HEK293T (cell line): Measurements from ENCODE around the gene C1QTNF4.

Experiments
- CTCF ChIA-PET: fragments of 350-600 bp; formaldehyde crosslinking; extraction: SDS; loops from one replicate; lab custom pipeline; 2021; ENCODE audit warnings: antibody characterized with exemption, inconsistent platforms; lab: Yijun Ruan, JAX
- POLR2A ChIA-PET: fragments of 350-600 bp; formaldehyde crosslinking; extraction: SDS; loops from one replicate; lab custom pipeline; 2020; ENCODE audit warnings: antibody characterized with exemption, inconsistent platforms; lab: Yijun Ruan, JAX
- DNase-seq: peaks from one replicate; pipeline ENCODE4 v3.0.0; 2012; ENCODE audit warnings: mixed read lengths; ENCODE audit errors: extremely low spot score
- ARNT ChIP-seq: fragments of 450-650 bp; IDR thresholded peaks from 2 replicates; pipeline ENCODE4 v1.6.1; 2017; ENCODE audit warnings: mild to moderate bottlenecking
- BHLHE40 ChIP-seq: fragments of 450-650 bp; IDR thresholded peaks from 2 replicates; pipeline ENCODE4 v1.6.1; 2016; ENCODE audit warnings: mild to moderate bottlenecking, moderate library complexity, borderline replicate concordance
- CTBP1 ChIP-seq: fragments of 450-650 bp; IDR thresholded peaks from 2 replicates; pipeline ENCODE4 v1.6.1; 2016; ENCODE audit warnings: borderline replicate concordance
- ELF4 ChIP-seq: fragments of 450-650 bp; IDR thresholded peaks from 2 replicates; pipeline ENCODE4 v1.6.1; 2017; ENCODE audit warnings: antibody characterized with exemption
- FOXA1 ChIP-seq: fragments of 450-650 bp; IDR thresholded peaks from 2 replicates; pipeline ENCODE4 v1.6.1; 2016; ENCODE audit warnings: mild to moderate bottlenecking
- FOXK2 ChIP-seq: fragments of 450-650 bp; IDR thresholded peaks from 2 replicates; pipeline ENCODE4 v1.6.1; 2016; ENCODE audit warnings: mild to moderate bottlenecking
- FOXM1 ChIP-seq: fragments of 450-650 bp; IDR thresholded peaks from 2 replicates; pipeline ENCODE4 v1.6.1; 2017; ENCODE audit warnings: mild to moderate bottlenecking, borderline replicate concordance
- HDGF ChIP-seq: fragments of 450-650 bp; IDR thresholded peaks from 2 replicates; pipeline ENCODE4 v1.6.1; 2017; ENCODE audit warnings: antibody characterized with exemption, borderline replicate concordance
- L3MBTL2 ChIP-seq: fragments of 450-650 bp; conservative IDR thresholded peaks from 2 replicates; pipeline ENCODE4 v1.6.1; 2016; ENCODE audit warnings: mild to moderate bottlenecking
- LEF1 ChIP-seq: fragments of 450-650 bp; IDR thresholded peaks from 2 replicates; pipeline ENCODE4 v1.6.1; 2017; ENCODE audit warnings: mild to moderate bottlenecking, borderline replicate concordance
- NFRKB ChIP-seq: fragments of 450-650 bp; IDR thresholded peaks from 2 replicates; pipeline ENCODE4 v1.6.1; 2016; ENCODE audit warnings: mild to moderate bottlenecking, moderate library complexity
- SP1 ChIP-seq: fragments of 450-650 bp; IDR thresholded peaks from 2 replicates; pipeline ENCODE4 v1.6.1; 2017
- SUZ12 ChIP-seq: fragments of 450-650 bp; IDR thresholded peaks from 2 replicates; pipeline ENCODE4 v1.6.1; 2016; ENCODE audit warnings: mild to moderate bottlenecking
- TARDBP ChIP-seq: fragments of 450-650 bp; IDR thresholded peaks from 2 replicates; pipeline ENCODE4 v1.6.1; 2016
- ZNF384 ChIP-seq: fragments of 450-650 bp; IDR thresholded peaks from 2 replicates; pipeline ENCODE4 v1.6.1; 2016
- TF ChIP-seq, protein P1 (sequence below): fragments of 450-650 bp; IDR thresholded peaks from 2 replicates; pipeline ENCODE4 v1.6.1; 2016

Gene C1QTNF4

DNA sequence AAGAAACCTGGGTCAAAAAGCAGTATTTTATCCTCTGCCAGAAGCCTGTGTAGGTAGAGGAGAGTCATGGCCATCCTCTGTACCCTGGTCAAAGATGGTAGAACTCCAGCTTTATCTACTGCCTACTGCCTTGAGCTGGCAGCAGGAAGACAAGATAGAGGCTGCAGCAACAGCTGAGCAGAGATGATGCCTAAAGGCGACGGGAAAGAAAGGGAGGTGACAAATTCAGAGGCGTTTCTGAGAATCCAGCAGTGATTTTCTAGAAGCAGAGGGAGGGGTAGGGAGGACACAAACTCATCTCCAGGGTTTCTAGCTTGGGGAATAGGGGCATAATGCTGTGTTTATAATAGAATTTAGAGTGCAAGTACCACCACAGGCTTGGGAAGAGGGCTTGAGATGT lies 15.5 kb upstream of the C1QTNF4 start:
- CTCF ChIA-PET: no interaction called here
- POLR2A ChIA-PET: no interaction called here

DNA sequence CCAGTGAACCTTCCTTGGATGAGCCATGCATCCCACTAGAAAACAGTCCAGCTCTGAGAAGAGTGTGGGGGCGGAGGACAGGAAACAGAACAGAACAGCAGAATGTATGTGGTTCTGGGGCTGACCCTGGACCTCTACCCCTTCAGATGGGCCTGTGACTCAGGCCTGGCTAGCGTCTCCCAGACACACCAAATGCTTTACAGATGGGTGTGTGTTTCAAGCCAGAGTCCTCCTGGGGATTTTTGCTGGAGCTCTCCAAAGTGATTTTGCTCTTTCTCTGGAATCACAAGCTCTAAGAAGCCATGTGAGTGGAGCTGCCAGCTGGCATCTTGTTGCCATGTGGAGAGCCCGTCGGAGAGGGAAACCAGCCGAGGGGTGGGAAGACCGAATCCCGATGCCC lies 13.2 kb upstream of the C1QTNF4 start:
- TF ChIP-seq FOXK2 (no peak), FOXM1 (no peak), NFRKB (no peak), SP1 (no peak), HDGF (no peak), ARNT (no peak), L3MBTL2 (no peak), CTBP1 (no peak), ZNF384 (no peak), FOXA1 (no peak), LEF1 (no peak), SUZ12 (no peak), TARDBP (no peak), BHLHE40 (no peak), ELF4 (no peak)
- TF ChIP-seq, protein P1, sequence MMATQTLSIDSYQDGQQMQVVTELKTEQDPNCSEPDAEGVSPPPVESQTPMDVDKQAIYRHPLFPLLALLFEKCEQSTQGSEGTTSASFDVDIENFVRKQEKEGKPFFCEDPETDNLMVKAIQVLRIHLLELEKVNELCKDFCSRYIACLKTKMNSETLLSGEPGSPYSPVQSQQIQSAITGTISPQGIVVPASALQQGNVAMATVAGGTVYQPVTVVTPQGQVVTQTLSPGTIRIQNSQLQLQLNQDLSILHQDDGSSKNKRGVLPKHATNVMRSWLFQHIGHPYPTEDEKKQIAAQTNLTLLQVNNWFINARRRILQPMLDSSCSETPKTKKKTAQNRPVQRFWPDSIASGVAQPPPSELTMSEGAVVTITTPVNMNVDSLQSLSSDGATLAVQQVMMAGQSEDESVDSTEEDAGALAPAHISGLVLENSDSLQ: no peak
- POLR2A ChIA-PET: interaction anchor here (1.0 kb wide), 1 partner anchor 12 kb away, joined by 3 read pairs; no protein-coding TSS in a partner anchor
- CTCF ChIA-PET: no interaction called here
- no peak for DNase-seq

More for the DNA sequence above, 15.5 kb upstream of the C1QTNF4 start:
- DNase-seq: no peak
- TF ChIP-seq ARNT (no peak), CTBP1 (no peak), FOXK2 (no peak), FOXM1 (no peak), SP1 (no peak), ZNF384 (no peak), NFRKB (no peak), LEF1 (no peak), FOXA1 (no peak), HDGF (no peak), L3MBTL2 (no peak), TARDBP (no peak), SUZ12 (no peak), ELF4 (no peak), BHLHE40 (no peak)
- TF ChIP-seq, protein P1: no peak

DNA sequence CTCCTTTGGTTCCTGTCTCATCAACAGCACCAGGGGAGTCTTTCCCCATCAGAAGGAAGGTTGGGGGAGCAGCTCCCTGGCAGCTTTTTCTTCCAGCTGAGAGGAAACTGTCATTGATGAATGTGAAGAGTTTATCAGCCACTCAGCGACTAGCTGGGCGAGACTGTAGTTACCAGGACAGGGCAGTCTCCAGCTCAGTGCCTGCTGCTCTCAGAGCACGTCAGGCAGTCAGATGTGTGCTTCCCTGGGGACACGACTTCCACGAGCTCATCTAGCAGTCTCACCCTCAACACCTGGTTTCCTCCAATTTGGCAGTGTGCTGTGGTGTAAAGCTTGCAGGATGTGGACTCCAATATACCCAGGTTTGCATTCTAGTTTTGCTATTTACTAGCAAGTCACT lies 12.5 kb upstream of the C1QTNF4 start:
- TF ChIP-seq SUZ12 (no peak), SP1 (no peak), BHLHE40 (no peak), LEF1 (no peak), ELF4 (no peak), FOXM1 (no peak), CTBP1 (no peak), TARDBP (no peak)
- ChIA-PET POLR2A (interaction anchor here (1.0 kb wide), 1 partner anchor 11 kb away, joined by 3 read pairs; no protein-coding TSS in a partner anchor), CTCF (no interaction called here)
- no peak for DNase-seq

DNA sequence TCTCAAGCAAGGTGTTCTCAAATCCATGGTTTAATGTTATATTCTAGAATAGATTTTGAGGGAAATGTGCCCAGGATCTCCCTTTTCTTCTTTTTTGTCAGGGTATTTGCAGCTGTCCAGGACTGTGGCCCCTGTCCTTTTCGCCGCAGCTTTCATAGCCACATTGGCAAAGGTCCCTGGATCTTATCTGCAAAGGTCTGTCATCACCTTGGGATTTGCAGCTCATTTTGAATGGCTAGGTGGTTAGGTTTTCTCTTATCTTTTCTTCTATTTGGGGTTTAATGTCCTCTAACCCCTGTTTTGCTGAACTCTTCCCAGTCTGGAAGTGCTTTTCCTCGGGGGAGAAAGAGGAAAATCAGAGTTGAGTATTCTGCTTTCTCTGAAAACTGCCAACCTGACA lies 11.7 kb upstream of the C1QTNF4 start:
- no peak for DNase-seq
- POLR2A ChIA-PET: no interaction called here
- CTCF ChIA-PET: no interaction called here
- TF ChIP-seq FOXK2: no peak
- TF ChIP-seq LEF1: no peak
- TF ChIP-seq HDGF: no peak
- no peak for TF ChIP-seq ZNF384

DNA sequence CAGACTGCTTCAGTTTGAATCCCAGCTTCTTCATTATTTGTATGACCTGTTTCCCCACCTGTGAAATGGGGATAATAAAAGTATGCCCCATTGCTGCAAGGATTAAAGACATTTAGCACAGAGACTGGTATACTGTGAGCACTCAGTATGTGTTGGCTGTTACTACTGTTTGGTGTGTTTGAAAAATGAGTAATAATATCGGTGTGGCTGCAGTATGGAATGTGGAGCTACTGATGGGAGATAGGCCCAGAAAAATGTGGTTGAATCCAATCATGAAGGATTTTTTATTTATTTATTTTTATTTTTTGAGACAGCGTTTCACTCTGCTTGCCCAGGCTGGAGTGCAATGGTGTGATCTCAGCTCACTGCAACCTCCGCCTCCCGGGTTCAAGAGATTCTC lies 9.1 kb upstream of the C1QTNF4 start:
- ChIA-PET POLR2A (no interaction called here), CTCF (no interaction called here)
- TF ChIP-seq ARNT (no peak), BHLHE40 (no peak)
- DNase-seq: no peak

DNA sequence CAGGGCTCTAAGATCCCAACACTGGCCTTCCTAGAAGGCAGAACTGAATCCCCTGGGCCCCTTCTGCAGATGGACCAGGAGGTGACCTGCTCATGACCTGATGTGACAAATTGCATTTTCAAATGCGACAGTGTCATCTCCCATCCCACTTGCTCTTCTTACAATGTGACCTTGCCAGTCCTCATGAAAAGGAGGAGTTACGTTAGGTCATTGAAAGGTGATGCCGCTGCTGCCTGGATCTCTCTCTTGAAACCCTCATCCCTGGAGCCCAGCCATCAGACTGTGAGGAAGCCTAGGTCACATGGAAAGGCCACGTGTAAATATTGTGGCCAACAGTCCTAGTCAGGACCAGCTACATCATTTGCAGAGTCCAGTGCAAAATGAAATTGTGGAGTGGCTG lies 5.7 kb upstream of the C1QTNF4 start:
- POLR2A ChIA-PET: interaction anchor here (0.6 kb wide), 1 partner anchor 253 kb away, joined by 4 read pairs; no protein-coding TSS in a partner anchor
- DNase-seq: no peak
- CTCF ChIA-PET: no interaction called here
- no peak for TF ChIP-seq FOXA1
- no peak for TF ChIP-seq HDGF
- no peak for TF ChIP-seq SP1
- TF ChIP-seq L3MBTL2: no peak
- TF ChIP-seq CTBP1: no peak
- TF ChIP-seq LEF1: no peak
- TF ChIP-seq ELF4: no peak
- TF ChIP-seq ARNT: no peak
- no peak for TF ChIP-seq SUZ12
- no peak for TF ChIP-seq ZNF384
- no peak for TF ChIP-seq NFRKB

DNA sequence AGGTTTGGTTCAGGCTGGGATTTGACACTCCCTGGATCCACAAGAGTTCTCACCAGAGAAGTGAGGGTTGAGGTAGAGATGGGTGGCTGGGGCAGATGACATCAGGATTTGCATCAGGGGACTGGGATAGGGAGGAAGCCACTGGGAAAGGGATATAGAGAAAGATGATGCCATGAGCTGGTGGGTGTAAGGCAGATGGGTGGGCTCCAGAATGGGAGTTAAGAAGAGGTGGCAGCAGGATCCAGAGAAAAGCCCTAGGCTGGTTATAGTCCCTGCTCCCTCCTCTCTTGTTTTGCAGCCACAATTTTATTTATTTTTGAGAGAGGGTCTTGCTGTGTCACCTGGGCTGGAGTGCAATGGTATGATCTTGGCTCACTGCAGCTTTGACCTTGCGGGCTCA lies 1.8 kb upstream of the C1QTNF4 start:
- ChIA-PET POLR2A (no interaction called here), CTCF (no interaction called here)
- TF ChIP-seq CTBP1 (no peak), ZNF384 (no peak), FOXK2 (no peak), NFRKB (no peak), LEF1 (no peak), BHLHE40 (no peak), L3MBTL2 (no peak), FOXM1 (no peak), ARNT (no peak), FOXA1 (no peak), HDGF (no peak), SUZ12 (no peak), TARDBP (no peak), ELF4 (no peak), SP1 (no peak)
- TF ChIP-seq, protein P1: no peak
- DNase-seq: no peak
